Activated CD8-positive, alpha-beta memory T cell treated with anti-CD3 and anti-CD28 coated beads for 1 hour (primary cell): ENCODE results near the gene PHETA1.

Experiments
- DNase-seq, 2 donors: peaks; one replicate each; pipeline ENCODE4 v3.0.0-alpha.2; 2020; ENCODE audit warnings: low read depth in 1 of 2; ENCODE audit errors: extremely low read depth in 1 of 2

Gene PHETA1

GRCh38 chr12:111368788-111369495 lies at the start of gene PHETA1:
TSS of gene PHETA1 (minus strand) at chr12:111369095. CDS start at chr12:111363427, 5,668 bp downstream.
- peak; percentile 20 to 69 for DNase-seq

- no peak for DNase-seq
Measured at GRCh38 chr12:111418594-111418880, 49.6 kb upstream of the PHETA1 start.

- DNase-seq, result no peak
Measured at GRCh38 chr12:111417784-111418593, 49.1 kb upstream of the PHETA1 start.

- no peak for DNase-seq
Measured at GRCh38 chr12:111417290-111417689, 48.4 kb upstream of the PHETA1 start.

- no peak for DNase-seq
Measured at GRCh38 chr12:111414711-111415252, 45.9 kb upstream of the PHETA1 start.

- no peak for DNase-seq
Measured at GRCh38 chr12:111413442-111414086, 44.7 kb upstream of the PHETA1 start.

GRCh38 chr12:111412830-111413441 lies 44.0 kb upstream of the PHETA1 start:
- DNase-seq, result no peak

- no peak for DNase-seq
Measured at GRCh38 chr12:111412007-111412829, 43.3 kb upstream of the PHETA1 start.

- DNase-seq, result no peak
Measured at GRCh38 chr12:111411185-111411764, 42.4 kb upstream of the PHETA1 start.

- no peak for DNase-seq
Measured at GRCh38 chr12:111410431-111411184, 41.7 kb upstream of the PHETA1 start.

GRCh38 chr12:111409780-111410430 lies 41.0 kb upstream of the PHETA1 start:
- no peak for DNase-seq

GRCh38 chr12:111409403-111409779 lies 40.5 kb upstream of the PHETA1 start:
- DNase-seq, result no peak

- no peak for DNase-seq
Measured at GRCh38 chr12:111408686-111409402, 39.9 kb upstream of the PHETA1 start.

- DNase-seq, result no peak
Measured at GRCh38 chr12:111408116-111408440, 39.2 kb upstream of the PHETA1 start.

- no peak for DNase-seq
Measured at GRCh38 chr12:111407377-111408115, 38.7 kb upstream of the PHETA1 start.

- DNase-seq, result no peak
Measured at GRCh38 chr12:111406474-111407376, 37.8 kb upstream of the PHETA1 start.
